ENCODE data around the gene DCLRE1C. TPM values are rescaled to one million over a fixed set of nuclear protein-coding genes. Genes with fewer than 3 reads are reported as not detected.
A peak's percentile ranks its signal among the peaks of the same experiment; 100 is the strongest.

The DCLRE1C gene
- total and polyA plus RNA-seq, 9 of the 15 experiments (the other 6 are each of a cell fraction or from before 2014, with no cell fraction given), result 8.8 to 22.2 (median 13.9) TPM

- TF ChIP-seq ZHX1 (conservative IDR thresholded peaks at IDR 0.05; ENCODE audit: low read length), result no peak
- no peak for TF ChIP-seq TRIM28 (IDR thresholded peaks at IDR 0.05)
- TF ChIP-seq SAFB2 (IDR thresholded peaks at IDR 0.05; ENCODE audit: borderline replicate concordance, low read depth, low read length, severe bottlenecking), result no peak
- TF ChIP-seq WHSC1 (IDR thresholded peaks at IDR 0.05; ENCODE audit: low read length), result no peak
- TF ChIP-seq ZBTB49 (CRISPR knock-in tag; IDR thresholded peaks at IDR 0.05; ENCODE audit: borderline replicate concordance), result no peak
- TF ChIP-seq CUX1 (CRISPR knock-in tag; IDR thresholded peaks at IDR 0.05), result no peak
- TF ChIP-seq RBM14 (IDR thresholded peaks at IDR 0.05; ENCODE audit: borderline replicate concordance, insufficient read depth, low read depth, low read length), result no peak
- TF ChIP-seq ELF1 (tag; IDR thresholded peaks at IDR 0.05), result no peak
- TF ChIP-seq TBL1XR1 (IDR thresholded peaks at IDR 0.05; ENCODE audit: low read length in 2 of 2), result no peak
- TF ChIP-seq ZNF518B (CRISPR knock-in tag; IDR thresholded peaks at IDR 0.05), result no peak
- peak; percentile 29; the same call in 1 of the 2 replicates for TF ChIP-seq HDAC8 (tag; IDR thresholded peaks at IDR 0.05)
These were observed 75.4 kb downstream of the DCLRE1C start, which contains the start of gene SUV39H2 (continued) for GRCh38 chr10:14878266-14879123.
